22Rv1 (cell line): ENCODE results near the gene TENT4A.

Experiments
- CTCF ChIP-seq: fragments of 450-650 bp; IDR thresholded peaks from 2 replicates; pipeline ENCODE4 v1.5.1; 2017; ENCODE audit warnings: mild to moderate bottlenecking
- ZFX ChIP-seq: fragments of 450-650 bp; IDR thresholded peaks from 2 replicates; pipeline ENCODE4 v1.6.1; 2017; ENCODE audit warnings: antibody characterized with exemption, borderline replicate concordance

- TF ChIP-seq CTCF (no peak), ZFX (no peak)
These were observed 507 bp upstream of the TENT4A start for GRCh38 chr5:6712577-6713273.
